GM21447 (cell line): ENCODE results near the gene PARD3.

ENCODE experiments used
- ATAC-seq: cut with Tn5 transposase; IDR thresholded peaks from one replicate; pipeline ENCODE4 v1.9.1; 2021; ENCODE audit not compliant: unreplicated experiment

PARD3 gene

GRCh38 chr10:34098821-34099567 is 716.1 kb downstream of the PARD3 start:
- ATAC-seq, result no peak

- no peak for ATAC-seq
These were observed 717.4 kb downstream of the PARD3 start for GRCh38 chr10:34097682-34098081.

GRCh38 chr10:34094961-34095360 is 720.1 kb downstream of the PARD3 start:
- no peak for ATAC-seq

GRCh38 chr10:34094146-34094696 is 720.9 kb downstream of the PARD3 start:
- ATAC-seq, result no peak

- no peak for ATAC-seq
These were observed 722.2 kb downstream of the PARD3 start for GRCh38 chr10:34092891-34093290.

GRCh38 chr10:34091635-34092195 is 723.4 kb downstream of the PARD3 start:
- ATAC-seq, result no peak

GRCh38 chr10:34089253-34089652 is 725.8 kb downstream of the PARD3 start:
- ATAC-seq, result no peak

GRCh38 chr10:34088208-34088794 is 726.8 kb downstream of the PARD3 start:
- no peak for ATAC-seq

- no peak for ATAC-seq
These were observed 728.0 kb downstream of the PARD3 start for GRCh38 chr10:34087095-34087418.

- no peak for ATAC-seq
These were observed 731.5 kb downstream of the PARD3 start for GRCh38 chr10:34083567-34083966.

- no peak for ATAC-seq
These were observed 733.1 kb downstream of the PARD3 start for GRCh38 chr10:34081948-34082347.

- no peak for ATAC-seq
These were observed 733.8 kb downstream of the PARD3 start for GRCh38 chr10:34081347-34081743.

- no peak for ATAC-seq
These were observed 734.4 kb downstream of the PARD3 start for GRCh38 chr10:34080485-34081346.

GRCh38 chr10:34079702-34080484 is 735.2 kb downstream of the PARD3 start:
- no peak for ATAC-seq

GRCh38 chr10:34078745-34079470 is 736.2 kb downstream of the PARD3 start:
- ATAC-seq, result no peak

GRCh38 chr10:34078017-34078744 is 736.9 kb downstream of the PARD3 start:
- ATAC-seq, result no peak

GRCh38 chr10:34076443-34076842 is 738.7 kb downstream of the PARD3 start:
- ATAC-seq, result no peak

GRCh38 chr10:34075254-34075926 is 739.7 kb downstream of the PARD3 start:
- ATAC-seq, result no peak

- no peak for ATAC-seq
These were observed 741.0 kb downstream of the PARD3 start for GRCh38 chr10:34074051-34074450.
